ENCODE data around the gene HES5.
A peak's percentile ranks its signal among the peaks of the same experiment; 100 is the strongest.
"Not testable (repeated sequence)": the region's sequence is repeated elsewhere in the genome, so short reads cannot be mapped to it uniquely, and the experiment has no call there.

The HES5 gene

GRCh38 chr1:2554621-2555387 lies 24.7 kb upstream of the HES5 start:
- TF ChIP-seq MYC (IDR thresholded peaks at IDR 0.05; ENCODE audit: low read depth, low read length) (peak; percentile 39; the same call in 1 of the 2 replicates), POLR2A (IDR thresholded peaks at IDR 0.05; ENCODE audit: extremely low read depth, insufficient read length) (no peak), MAX (IDR thresholded peaks at IDR 0.05; ENCODE audit: low read depth, low read length) (peak; percentile 46; the same call in 1 of the 2 replicates), CTCF (IDR thresholded peaks at IDR 0.05; ENCODE audit: low read depth, low read length) (peak; percentile 59)
- H3K4me3 ChIP-seq (ENCODE audit: low read depth, low read length): no peak overlapping the region
- DNase-seq (ENCODE audit: low read depth): peak; percentile 65

- DNase-seq (ENCODE audit: low read depth): no peak
- H3K4me3 ChIP-seq (ENCODE audit: low read depth, low read length): no peak overlapping the region
- TF ChIP-seq MAX (IDR thresholded peaks at IDR 0.05; ENCODE audit: low read depth, low read length): no peak
- no peak for TF ChIP-seq CTCF (IDR thresholded peaks at IDR 0.05; ENCODE audit: low read depth, low read length)
- no peak for TF ChIP-seq MYC (IDR thresholded peaks at IDR 0.05; ENCODE audit: low read depth, low read length)
- no peak for TF ChIP-seq POLR2A (IDR thresholded peaks at IDR 0.05; ENCODE audit: extremely low read depth, insufficient read length)
These were observed 24.0 kb upstream of the HES5 start for GRCh38 chr1:2553871-2554620.

GRCh38 chr1:2553076-2553475 lies 23.0 kb upstream of the HES5 start:
- H3K4me3 ChIP-seq (ENCODE audit: low read depth, low read length); DNase-seq (ENCODE audit: low read depth): not testable (repeated sequence)

GRCh38 chr1:2552189-2552588 lies 22.1 kb upstream of the HES5 start:
- no peak overlapping the region for H3K4me3 ChIP-seq (ENCODE audit: low read depth, low read length)
- no peak for TF ChIP-seq CTCF (IDR thresholded peaks at IDR 0.05; ENCODE audit: low read depth, low read length)
- TF ChIP-seq MYC (IDR thresholded peaks at IDR 0.05; ENCODE audit: low read depth, low read length): no peak
- TF ChIP-seq POLR2A (IDR thresholded peaks at IDR 0.05; ENCODE audit: extremely low read depth, insufficient read length): no peak
- no peak for TF ChIP-seq MAX (IDR thresholded peaks at IDR 0.05; ENCODE audit: low read depth, low read length)
- DNase-seq (ENCODE audit: low read depth): no peak

- not testable (repeated sequence) for DNase-seq (ENCODE audit: low read depth); H3K4me3 ChIP-seq (ENCODE audit: low read depth, low read length)
These were observed 21.5 kb upstream of the HES5 start for GRCh38 chr1:2551544-2551943.

- H3K4me3 ChIP-seq (ENCODE audit: low read depth, low read length); DNase-seq (ENCODE audit: low read depth): not testable (repeated sequence)
These were observed 20.3 kb upstream of the HES5 start for GRCh38 chr1:2550309-2550861.

- not testable (repeated sequence) for H3K4me3 ChIP-seq (ENCODE audit: low read depth, low read length)
These were observed 19.4 kb upstream of the HES5 start for GRCh38 chr1:2549367-2550029.

More at GRCh38 chr1:2549367-2550029, 19.4 kb upstream of the HES5 start:
- not testable (repeated sequence) for DNase-seq (ENCODE audit: low read depth)
